Measurements from ENCODE around the gene ZSCAN10. TPM values are rescaled to one million over a fixed set of nuclear protein-coding genes. Genes with fewer than 3 reads are reported as not detected.

The ZSCAN10 gene
- total RNA-seq, 5 donors from 2014 or later (not counting 1 experiment from before 2014, with no cell fraction given) = 0.19 to 0.64 (median 0.39) TPM; not detected in 1

DNA sequence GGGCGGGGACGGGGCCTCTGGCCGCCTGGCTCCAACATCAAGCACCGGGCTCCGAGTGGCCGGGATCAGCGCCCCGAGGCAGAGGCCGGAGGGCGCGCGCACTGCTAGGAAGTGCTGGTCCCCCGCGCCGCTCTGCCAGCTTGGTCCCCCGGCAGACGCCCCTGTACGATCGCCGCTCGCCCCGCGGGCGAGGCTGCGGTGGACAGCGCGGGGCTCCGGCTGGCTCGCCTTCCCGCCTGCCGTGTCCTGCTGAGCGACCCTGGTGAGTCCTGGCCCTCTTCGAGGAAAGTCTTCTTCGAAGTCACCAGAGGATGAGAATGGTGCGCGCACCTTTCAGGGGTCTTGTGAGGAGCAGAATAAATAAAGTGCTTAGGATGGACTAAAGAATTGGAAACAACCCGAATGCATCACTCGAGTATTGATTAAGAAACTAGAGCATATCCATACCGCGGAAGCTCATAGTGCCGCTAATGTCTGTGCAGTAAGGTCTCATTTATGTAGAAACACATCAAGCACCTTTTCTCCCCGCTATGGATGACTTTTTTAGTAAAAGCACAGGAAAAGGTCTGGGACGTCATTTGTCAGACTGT is 36.1 kb upstream of the ZSCAN10 start:
- ChIA-PET CTCF (interaction anchor here (0.6 to 1.8 kb wide), 19 partner anchors 10 to 824 kb away, joined by 3 to 17 read pairs (median 4); no protein-coding TSS in a partner anchor), POLR2A (interaction anchor here in 1 of 2 donors (0.5 to 1.2 kb wide), 5 partner anchors 11 to 742 kb away, joined by 3 to 11 read pairs (median 3); partner anchors contain the start of gene OR1F1)
- ATAC-seq (replicated peaks in 1 of 4) (peak in 2 of 4 experiments; percentile 2 to 31), DNase-seq (peak in 2 of 35 experiments; percentile 20 to 34)
- H3K27ac Mint-ChIP-seq = peak overlapping the region; percentile 82 to 83
- 1% methylated on average over 36 of the region's 43 CpGs for WGBS (ENCODE audit: insufficient coverage)
- H3K27me3 Mint-ChIP-seq = no peaks in the 10 kb centered on the region
- Histone ChIP-seq H3K27me3 (replicated peaks in 1 of 2; ENCODE audit: control insufficient read depth in 2 of 2, extremely low read depth in 1 of 2, insufficient read depth in 2 of 2, low read length in 1 of 2) (no peaks in the 10 kb centered on the region), H3K4me3 (ENCODE audit: control insufficient read depth in 1 of 2, extremely low read depth in 1 of 2, low read length in 1 of 2) (peak overlapping the region; percentile 74 to 82), H3K9me3 (no peaks in the 10 kb centered on the region), H3K36me3 (ENCODE audit: control insufficient read depth in 2 of 2, extremely low read depth in 1 of 2, insufficient read depth in 1 of 2, low read length in 1 of 2) (peaks cover 6 to 21% of the 10 kb centered on the region in 2 donors), H3K27ac (ENCODE audit: low read length) (peak overlapping the region; percentile 60), H3K4me1 (ENCODE audit: control insufficient read depth in 1 of 2, extremely low read depth in 1 of 2, insufficient read depth in 2 of 2, low read length in 2 of 2) (peaks cover 14 to 43% of the 10 kb centered on the region in 2 experiments)
- no peaks in the 10 kb centered on the region for H3K9me3 Mint-ChIP-seq
- peaks cover 28 to 34% (median 28%) of the 10 kb centered on the region in 3 donors for H3K4me1 Mint-ChIP-seq
- peaks cover 7% of the 10 kb centered on the region for H3K36me3 Mint-ChIP-seq
- peak overlapping the region; percentile 86 to 99 (median 98) for H3K4me3 Mint-ChIP-seq

GRCh38 chr16:3134338-3135125 is 35.4 kb upstream of the ZSCAN10 start, which contains the start of gene ZNF213:
Gene ZNF213 (plus strand): TSS chr16:3135029. CDS start chr16:3137281, 2,252 bp downstream.
- Histone ChIP-seq H3K9me3 (no peaks in the 10 kb centered on the region), H3K27ac (ENCODE audit: low read length) (peak within 1 kb of the TSS; percentile 79), H3K27me3 (replicated peaks in 1 of 2; ENCODE audit: control insufficient read depth in 2 of 2, extremely low read depth in 1 of 2, insufficient read depth in 2 of 2, low read length in 1 of 2) (no peaks in the 10 kb centered on the region), H3K4me3 (ENCODE audit: control insufficient read depth in 1 of 2, extremely low read depth in 1 of 2, low read length in 1 of 2) (peak within 1 kb of the TSS; percentile 74 to 84), H3K36me3 (ENCODE audit: control insufficient read depth in 2 of 2, extremely low read depth in 1 of 2, insufficient read depth in 1 of 2, low read length in 1 of 2) (peaks cover 3 to 21% of the 10 kb centered on the region in 2 donors), H3K4me1 (ENCODE audit: control insufficient read depth in 1 of 2, extremely low read depth in 1 of 2, insufficient read depth in 2 of 2, low read length in 2 of 2) (peaks cover 17 to 50% of the 10 kb centered on the region in 2 experiments)
- DNase-seq = peak; percentile 74 to 97 (median 93)
- no peaks in the 10 kb centered on the region for H3K27me3 Mint-ChIP-seq
- H3K9me3 Mint-ChIP-seq = no peaks in the 10 kb centered on the region
- peaks cover 32 to 38% (median 33%) of the 10 kb centered on the region in 3 donors for H3K4me1 Mint-ChIP-seq
- peak within 1 kb of the TSS; percentile 98 for H3K27ac Mint-ChIP-seq
- ATAC-seq (replicated peaks in 1 of 4) = peak; percentile 96 to 99 (median 98)
- WGBS (ENCODE audit: insufficient coverage) = under 1% methylated on average over 43 of the region's 63 CpGs
- ChIA-PET CTCF (interaction anchor here (0.6 to 1.8 kb wide), 19 partner anchors 9 to 825 kb away, joined by 3 to 17 read pairs (median 4); no protein-coding TSS in a partner anchor), POLR2A (interaction anchor here (0.5 to 1.2 kb wide), 7 partner anchors 10 to 742 kb away, joined by 3 to 11 read pairs (median 3); partner anchors contain the start of gene OR1F1 (in 1 of the 2))
- peak within 1 kb of the TSS; percentile 86 to 99 (median 98) for H3K4me3 Mint-ChIP-seq
- H3K36me3 Mint-ChIP-seq = peaks cover 8% of the 10 kb centered on the region

DNA sequence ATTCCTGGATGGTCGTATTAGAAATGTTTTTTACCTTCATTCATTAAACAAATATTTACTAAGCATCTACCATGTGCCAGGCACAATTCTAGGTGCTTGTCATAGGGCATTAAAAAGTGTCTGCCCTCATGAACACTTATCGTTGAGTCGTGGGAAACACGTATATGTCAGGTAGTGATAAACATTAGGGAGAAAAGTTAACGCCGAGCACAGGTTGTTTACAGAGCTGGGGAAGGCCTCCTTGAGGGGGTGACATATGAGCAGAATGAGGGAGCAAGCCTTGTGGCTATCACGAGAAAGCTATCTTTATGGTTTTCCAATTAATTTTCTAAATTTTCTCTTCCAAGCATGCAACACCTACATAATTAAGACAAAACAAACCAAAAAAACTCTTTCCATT is 34.8 kb upstream of the ZSCAN10 start:
- H3K4me3 ChIP-seq (ENCODE audit: control insufficient read depth in 1 of 2, extremely low read depth in 1 of 2, low read length in 1 of 2) = peak overlapping the region; percentile 74 to 84
- peaks cover 4% of the 10 kb centered on the region for H3K36me3 Mint-ChIP-seq

DNA sequence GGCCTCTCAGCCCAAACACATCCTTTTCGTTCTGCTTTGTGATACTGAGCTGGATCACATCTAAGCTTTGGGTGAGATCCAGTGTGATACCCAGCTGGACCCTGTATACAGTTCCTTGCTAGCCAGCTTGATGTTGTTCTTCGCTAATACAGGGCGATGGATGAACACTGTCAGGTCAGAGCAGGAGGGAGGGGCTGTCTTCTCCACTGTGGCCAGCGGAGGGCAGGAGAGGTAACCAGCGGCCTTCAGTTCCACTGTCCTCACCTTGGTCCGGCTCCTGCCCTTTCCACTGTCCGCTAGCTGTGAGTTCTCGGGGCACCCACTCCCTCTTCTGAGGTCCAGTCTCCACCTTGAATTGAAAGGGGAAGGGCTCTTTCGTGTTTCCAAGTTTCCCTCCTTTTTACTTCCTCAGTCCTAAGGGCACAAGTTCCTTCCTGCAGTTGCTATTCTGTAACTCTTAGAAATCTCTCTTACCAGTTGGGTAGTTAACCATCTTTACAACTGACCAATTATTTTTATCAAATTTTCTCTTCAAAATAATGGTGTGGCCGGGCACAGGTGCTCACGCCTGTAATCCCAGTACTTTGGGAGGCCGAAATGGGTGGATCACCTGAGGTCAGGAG is 32.8 kb upstream of the ZSCAN10 start:
- Mint-ChIP-seq H3K4me1 (peaks cover 55 to 60% (median 57%) of the 10 kb centered on the region in 3 donors), H3K27me3 (no peaks in the 10 kb centered on the region), H3K27ac (peak overlapping the region in 1 of 2 donors; percentile 15), H3K36me3 (peaks cover 4% of the 10 kb centered on the region), H3K4me3 (no peak overlapping the region), H3K9me3 (no peaks in the 10 kb centered on the region)
- ChIA-PET CTCF (interaction anchor here (0.6 to 4.1 kb wide), 6 partner anchors 34 to 1150 kb away, joined by 3 to 28 read pairs (median 4); partner anchors contain the start of genes HCFC1R1 (in 1 of the 2) and THOC6 (in 1 of the 2)), POLR2A (interaction anchor here in 1 of 2 donors (0.5 to 0.9 kb wide), 2 partner anchors 73 to 152 kb away, joined by 3 read pairs; no protein-coding TSS in a partner anchor)
- H3K4me1 ChIP-seq (ENCODE audit: control insufficient read depth in 1 of 2, extremely low read depth in 1 of 2, insufficient read depth in 2 of 2, low read length in 2 of 2) = peaks cover 30 to 67% of the 10 kb centered on the region in 2 experiments
- DNase-seq (peak in 13 of 35 experiments; percentile 6 to 52 (median 34)), ATAC-seq (replicated peaks in 1 of 4) (no peak)
- H3K9me3 ChIP-seq = no peaks in the 10 kb centered on the region
- no peak overlapping the region for H3K4me3 ChIP-seq (ENCODE audit: control insufficient read depth in 1 of 2, extremely low read depth in 1 of 2, low read length in 1 of 2)
- no peak overlapping the region for H3K27ac ChIP-seq (ENCODE audit: low read length)
- peaks cover 0 to 6% of the 10 kb centered on the region in 2 donors for H3K36me3 ChIP-seq (ENCODE audit: control insufficient read depth in 2 of 2, extremely low read depth in 1 of 2, insufficient read depth in 1 of 2, low read length in 1 of 2)
- WGBS (ENCODE audit: insufficient coverage) = 100% methylated on average over 1 of the region's 12 CpGs
- no peaks in the 10 kb centered on the region for H3K27me3 ChIP-seq (replicated peaks in 1 of 2; ENCODE audit: control insufficient read depth in 2 of 2, extremely low read depth in 1 of 2, insufficient read depth in 2 of 2, low read length in 1 of 2)

More for the DNA sequence above, 34.8 kb upstream of the ZSCAN10 start:
- Histone ChIP-seq H3K27me3 (replicated peaks in 1 of 2; ENCODE audit: control insufficient read depth in 2 of 2, extremely low read depth in 1 of 2, insufficient read depth in 2 of 2, low read length in 1 of 2) (no peaks in the 10 kb centered on the region), H3K9me3 (no peaks in the 10 kb centered on the region), H3K36me3 (ENCODE audit: control insufficient read depth in 2 of 2, extremely low read depth in 1 of 2, insufficient read depth in 1 of 2, low read length in 1 of 2) (peaks cover 3 to 16% of the 10 kb centered on the region in 2 donors), H3K4me1 (ENCODE audit: control insufficient read depth in 1 of 2, extremely low read depth in 1 of 2, insufficient read depth in 2 of 2, low read length in 2 of 2) (peaks cover 19 to 56% of the 10 kb centered on the region in 2 experiments), H3K27ac (ENCODE audit: low read length) (peak overlapping the region; percentile 79)
- CTCF ChIA-PET = interaction anchor here in 1 of 2 donors (1.4 to 1.8 kb wide), 4 partner anchors 15 to 70 kb away, joined by 7 to 14 read pairs (median 9); no protein-coding TSS in a partner anchor
- peak overlapping the region; percentile 86 to 99 (median 98) for H3K4me3 Mint-ChIP-seq
- POLR2A ChIA-PET = interaction anchor here in 1 of 2 donors (0.7 kb wide), 1 partner anchor 325 kb away, joined by 3 read pairs; no protein-coding TSS in a partner anchor
- peaks cover 39 to 45% (median 40%) of the 10 kb centered on the region in 3 donors for H3K4me1 Mint-ChIP-seq
- DNase-seq = no peak
- H3K9me3 Mint-ChIP-seq = no peaks in the 10 kb centered on the region
- H3K27ac Mint-ChIP-seq = peak overlapping the region; percentile 98
- WGBS (ENCODE audit: insufficient coverage) = 0% methylated on average over 5 of the region's 7 CpGs
- ATAC-seq (replicated peaks in 1 of 4) = no peak
- no peaks in the 10 kb centered on the region for H3K27me3 Mint-ChIP-seq

GRCh38 chr16:3129137-3130131 is 30.3 kb upstream of the ZSCAN10 start:
- peaks cover 62 to 66% (median 63%) of the 10 kb centered on the region in 3 donors for H3K4me1 Mint-ChIP-seq
- H3K27ac Mint-ChIP-seq = peak overlapping the region; percentile 93
- no peaks in the 10 kb centered on the region for H3K27me3 Mint-ChIP-seq
- no peaks in the 10 kb centered on the region for H3K9me3 Mint-ChIP-seq
- H3K36me3 ChIP-seq (ENCODE audit: control insufficient read depth in 2 of 2, extremely low read depth in 1 of 2, insufficient read depth in 1 of 2, low read length in 1 of 2) = peaks cover 0 to 6% of the 10 kb centered on the region in 2 donors
- DNase-seq (peak; percentile 59 to 95 (median 77)), ATAC-seq (replicated peaks in 1 of 4) (peak; percentile 73 to 77 (median 74))
- peaks cover 25 to 61% of the 10 kb centered on the region in 2 experiments for H3K4me1 ChIP-seq (ENCODE audit: control insufficient read depth in 1 of 2, extremely low read depth in 1 of 2, insufficient read depth in 2 of 2, low read length in 2 of 2)
- H3K4me3 Mint-ChIP-seq = peak overlapping the region; percentile 87 to 90 (median 89)
- ChIA-PET POLR2A (interaction anchor here (0.5 to 1.2 kb wide), 6 partner anchors 11 to 1350 kb away, joined by 3 to 9 read pairs (median 5); partner anchors contain the start of gene IL32 (in 1 of the 2)), CTCF (interaction anchor here (0.6 to 4.1 kb wide), 31 partner anchors 12 to 153 kb away, joined by 3 to 39 read pairs (median 4); partner anchors contain the start of gene ZSCAN10 (in 1 of the 2))
- peaks cover 4% of the 10 kb centered on the region for H3K36me3 Mint-ChIP-seq
- WGBS (ENCODE audit: insufficient coverage) = 11% methylated on average over 24 of the region's 28 CpGs
- H3K27ac ChIP-seq (ENCODE audit: low read length) = peak overlapping the region; percentile 1
- no peaks in the 10 kb centered on the region for H3K9me3 ChIP-seq
- peak overlapping the region; percentile 75 to 90 for H3K4me3 ChIP-seq (ENCODE audit: control insufficient read depth in 1 of 2, extremely low read depth in 1 of 2, low read length in 1 of 2)
- H3K27me3 ChIP-seq (replicated peaks in 1 of 2; ENCODE audit: control insufficient read depth in 2 of 2, extremely low read depth in 1 of 2, insufficient read depth in 2 of 2, low read length in 1 of 2) = no peaks in the 10 kb centered on the region
